Measurements from ENCODE around the gene IL13RA1.
"Not testable (repeated sequence)": the region's sequence is repeated elsewhere in the genome, so short reads cannot be mapped to it uniquely, and the experiment has no call there.

Gene IL13RA1

DNA sequence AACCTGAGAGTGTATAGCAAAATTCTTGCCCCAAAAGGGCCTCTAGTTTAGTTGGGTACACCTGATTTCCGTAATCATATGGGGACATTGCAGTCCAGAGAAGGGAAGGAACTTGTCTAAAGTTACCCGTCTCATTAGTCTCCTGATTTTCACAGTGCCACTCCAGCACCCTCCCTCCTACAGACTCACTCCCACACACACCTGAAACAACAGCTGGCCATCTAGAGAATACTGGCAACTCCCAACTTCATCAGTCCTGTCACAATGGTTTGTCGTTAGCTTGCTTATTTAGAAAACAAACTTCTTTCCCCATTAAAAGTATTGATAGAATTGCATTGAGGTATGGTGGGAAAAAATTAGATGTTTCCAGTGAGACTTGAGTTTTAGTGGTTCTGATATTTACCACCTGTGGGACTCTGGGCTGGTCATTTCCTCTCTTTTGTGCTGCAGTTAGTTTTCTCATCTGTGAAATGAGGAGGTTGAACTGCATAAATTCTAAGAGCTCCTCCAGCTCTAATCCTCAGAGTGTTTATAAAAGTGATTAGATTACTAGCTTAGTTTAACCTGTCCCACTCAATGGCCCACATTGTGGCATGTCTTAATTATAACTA lies 1.7 kb downstream of the IL13RA1 start:
- DNase-seq = no peak

DNA sequence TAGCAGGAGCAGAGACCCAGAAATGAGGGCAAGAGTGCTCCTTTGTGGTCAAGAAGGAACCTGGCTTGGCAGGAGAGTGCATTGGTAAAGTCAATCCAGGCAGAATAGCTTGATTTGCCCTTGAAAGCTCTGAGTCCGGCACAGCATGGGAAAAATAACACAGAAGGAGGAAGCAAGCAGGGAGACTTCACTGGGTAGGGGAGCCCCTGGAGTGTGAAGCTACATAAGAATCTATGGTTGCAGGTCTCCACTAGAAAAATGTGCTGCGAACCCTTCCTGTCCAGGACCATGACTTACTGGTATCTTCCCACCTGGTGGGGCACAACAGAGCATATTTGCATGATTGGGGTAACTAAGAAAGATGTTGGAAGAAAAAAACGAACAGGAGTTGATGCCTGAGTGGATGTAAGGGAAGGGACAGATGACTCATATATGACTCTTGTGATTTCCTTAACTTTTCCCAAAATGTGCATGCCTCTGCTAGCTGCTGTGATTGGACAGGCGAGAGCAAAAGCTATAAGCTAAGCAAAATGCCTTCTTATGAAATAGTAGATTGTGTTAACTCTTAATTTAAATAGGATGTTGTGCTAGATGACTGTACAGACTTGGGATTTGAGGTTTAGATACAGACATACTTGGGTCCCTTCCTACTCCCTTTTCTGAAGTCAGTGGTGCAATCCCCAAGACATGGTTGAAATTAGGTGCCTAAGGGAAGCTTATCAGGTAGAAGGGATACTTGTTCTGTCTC lies 3.3 kb downstream of the IL13RA1 start:
- DNase-seq = peak; percentile 74

DNA sequence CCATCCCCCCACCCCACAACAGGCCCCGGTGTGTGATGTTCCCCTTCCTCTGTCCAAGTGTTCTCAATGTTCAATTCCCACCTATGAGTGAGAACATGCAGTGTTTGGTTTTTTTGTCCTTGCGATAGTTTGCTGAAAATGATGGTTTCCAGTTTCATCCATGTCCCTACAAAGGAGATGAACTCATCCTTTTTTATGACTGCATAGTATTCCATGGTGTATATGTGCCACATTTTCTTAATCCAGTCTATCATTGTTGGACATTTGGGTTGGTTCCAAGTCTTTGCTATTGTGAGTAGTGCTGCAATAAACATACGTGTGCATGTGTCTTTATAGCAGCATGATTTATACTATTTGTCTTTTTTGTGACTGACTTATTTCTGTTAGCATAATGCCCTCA lies 5.1 kb downstream of the IL13RA1 start:
- DNase-seq = not testable (repeated sequence)

DNA sequence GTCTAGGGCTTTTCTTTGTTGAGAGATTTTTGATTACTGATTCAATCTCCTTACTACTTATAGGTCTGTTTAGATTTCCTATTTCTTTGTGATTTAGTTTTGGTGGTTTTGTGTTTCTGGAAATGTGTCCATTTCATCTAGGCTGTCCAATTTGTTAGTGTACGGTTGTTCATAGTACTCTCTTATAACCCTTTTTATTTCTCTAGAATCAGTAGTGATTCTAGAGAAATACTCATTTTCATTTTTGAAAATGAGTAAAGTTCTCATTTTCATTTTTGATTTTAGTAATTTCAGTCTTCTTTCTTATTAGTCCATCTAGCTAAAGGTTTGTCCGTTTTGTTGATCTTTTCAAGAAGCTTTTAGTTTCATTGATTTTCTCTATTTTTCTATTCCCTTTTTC lies 7.5 kb downstream of the IL13RA1 start:
- DNase-seq = no peak

- peak; percentile 38 for DNase-seq
Measured at GRCh38 chrX:118736394-118737010, 9.1 kb downstream of the IL13RA1 start.

GRCh38 chrX:118739577-118739976 lies 12.2 kb downstream of the IL13RA1 start:
- no peak for DNase-seq

GRCh38 chrX:118740276-118740889 lies 13.0 kb downstream of the IL13RA1 start:
- DNase-seq = no peak

DNA sequence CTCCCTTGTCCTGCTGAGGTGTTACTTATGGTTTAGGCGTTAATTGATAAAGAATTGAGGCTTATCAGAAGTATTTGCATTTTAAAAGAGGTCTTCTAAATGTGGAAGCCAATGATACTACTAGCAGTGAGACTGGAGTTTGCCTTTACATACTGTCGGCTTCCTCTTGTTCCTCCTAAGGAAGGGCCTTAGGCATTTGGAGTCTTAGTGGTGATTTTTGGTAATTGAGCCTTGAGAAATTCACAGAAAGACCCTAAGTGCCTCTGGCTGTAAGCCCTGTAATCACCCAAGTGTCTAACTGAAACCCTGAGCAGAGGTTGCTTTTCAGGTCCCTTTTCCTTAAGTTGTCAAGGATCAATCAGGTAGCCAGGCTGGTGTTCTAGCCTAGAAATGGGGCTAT lies 14.8 kb downstream of the IL13RA1 start:
- no peak for DNase-seq

DNA sequence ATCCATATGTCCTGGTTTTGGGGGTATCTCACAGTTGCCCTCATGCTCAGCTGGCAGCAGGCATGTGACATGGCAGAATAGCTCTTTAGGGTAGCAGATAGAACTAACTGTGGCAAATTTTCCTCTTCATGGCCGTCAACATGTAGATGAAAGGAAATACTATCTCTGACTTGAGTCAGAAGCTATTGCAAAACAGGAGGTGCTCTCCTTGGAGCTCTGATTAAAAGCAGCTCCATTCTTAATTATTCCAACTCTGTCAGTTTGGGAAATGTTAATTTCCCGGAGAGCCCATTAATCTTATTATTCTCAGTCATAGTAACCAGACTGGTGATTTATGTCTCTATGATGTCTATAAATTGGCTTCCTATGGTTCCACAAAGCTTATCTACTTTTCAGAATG lies 18.2 kb downstream of the IL13RA1 start:
- DNase-seq = no peak

GRCh38 chrX:118751950-118752783 lies 24.8 kb downstream of the IL13RA1 start:
- DNase-seq = peak; percentile 75

- no peak for DNase-seq
Measured at GRCh38 chrX:118755633-118756032, 28.2 kb downstream of the IL13RA1 start.

- DNase-seq = peak; percentile 58
Measured at GRCh38 chrX:118756101-118756500, 28.7 kb downstream of the IL13RA1 start.

DNA sequence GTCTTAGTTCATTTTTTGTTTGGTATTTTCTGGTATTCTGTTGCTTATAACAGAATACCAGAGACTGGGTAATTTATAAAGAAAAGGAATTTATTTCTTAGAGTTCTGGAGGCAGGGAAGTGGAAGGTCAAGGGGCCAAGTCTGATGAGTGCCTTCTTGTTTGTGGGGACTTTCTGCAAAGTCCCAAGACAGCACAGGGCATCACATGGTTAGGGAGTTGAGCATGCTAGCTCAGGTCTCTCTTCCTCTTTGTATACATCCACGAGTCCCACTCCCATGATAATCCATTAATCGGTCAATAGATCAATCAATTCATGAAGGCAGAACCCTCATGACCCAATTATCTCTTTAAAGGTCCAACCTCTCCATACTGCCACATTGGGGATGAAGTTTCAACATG lies 31.1 kb downstream of the IL13RA1 start:
- DNase-seq = peak; percentile 17

GRCh38 chrX:118760025-118760424 lies 32.6 kb downstream of the IL13RA1 start:
- DNase-seq = no peak

DNA sequence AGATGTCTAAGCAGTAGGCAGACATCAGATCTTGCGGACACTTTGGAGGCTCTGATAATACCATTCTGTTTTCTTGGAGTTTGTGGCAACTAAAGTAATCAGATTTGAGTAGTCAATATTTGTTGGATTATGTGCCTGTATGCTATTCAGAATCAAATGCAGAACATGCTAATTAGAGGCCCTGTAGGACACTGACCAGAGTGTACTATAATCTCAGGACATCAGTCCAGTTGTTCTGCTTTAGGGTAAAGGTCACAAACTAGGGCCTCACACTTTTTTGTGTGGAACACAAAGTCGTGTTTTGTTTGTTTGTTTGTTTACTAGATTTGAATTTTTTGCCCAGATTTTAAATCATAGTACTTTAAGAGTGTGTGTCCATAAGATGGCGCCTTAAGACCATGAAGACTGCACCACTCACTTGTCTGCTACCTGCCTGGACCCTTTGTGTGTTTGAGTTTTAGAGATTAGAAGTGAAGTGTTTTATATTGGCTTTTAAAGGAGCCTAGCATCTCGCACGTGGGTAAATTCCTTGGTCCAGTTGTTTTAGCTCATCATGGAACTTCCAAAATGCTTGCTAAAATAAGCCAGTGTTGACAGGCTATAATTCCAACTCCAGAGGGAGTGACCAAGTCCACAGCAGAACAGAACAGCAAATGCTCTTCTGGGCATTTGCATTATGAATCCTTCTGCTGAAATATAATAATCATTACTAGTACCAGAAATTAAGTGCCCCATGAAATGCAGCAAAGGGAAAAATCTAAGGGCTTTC lies 34.7 kb downstream of the IL13RA1 start:
- no peak for DNase-seq

DNA sequence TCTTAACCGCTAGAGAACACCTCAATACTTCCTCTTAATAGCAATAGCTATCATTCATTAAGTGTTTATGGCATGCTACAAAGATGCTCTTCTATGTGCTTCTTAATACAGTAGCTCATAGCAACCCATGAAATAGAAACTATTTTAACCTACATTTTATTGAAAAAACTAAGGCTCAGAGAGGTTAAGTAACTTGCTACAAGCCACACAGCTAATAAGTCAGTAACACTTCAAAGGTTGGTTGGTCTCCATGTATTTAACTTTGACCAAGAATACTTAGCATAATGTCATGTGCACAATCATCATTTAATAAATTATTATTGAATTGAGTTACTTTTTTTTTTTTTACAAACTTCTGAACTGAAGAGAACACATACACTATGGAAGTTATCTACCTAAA lies 36.1 kb downstream of the IL13RA1 start:
- no peak for DNase-seq

GRCh38 chrX:118764122-118764521 lies 36.7 kb downstream of the IL13RA1 start:
- no peak for DNase-seq

DNA sequence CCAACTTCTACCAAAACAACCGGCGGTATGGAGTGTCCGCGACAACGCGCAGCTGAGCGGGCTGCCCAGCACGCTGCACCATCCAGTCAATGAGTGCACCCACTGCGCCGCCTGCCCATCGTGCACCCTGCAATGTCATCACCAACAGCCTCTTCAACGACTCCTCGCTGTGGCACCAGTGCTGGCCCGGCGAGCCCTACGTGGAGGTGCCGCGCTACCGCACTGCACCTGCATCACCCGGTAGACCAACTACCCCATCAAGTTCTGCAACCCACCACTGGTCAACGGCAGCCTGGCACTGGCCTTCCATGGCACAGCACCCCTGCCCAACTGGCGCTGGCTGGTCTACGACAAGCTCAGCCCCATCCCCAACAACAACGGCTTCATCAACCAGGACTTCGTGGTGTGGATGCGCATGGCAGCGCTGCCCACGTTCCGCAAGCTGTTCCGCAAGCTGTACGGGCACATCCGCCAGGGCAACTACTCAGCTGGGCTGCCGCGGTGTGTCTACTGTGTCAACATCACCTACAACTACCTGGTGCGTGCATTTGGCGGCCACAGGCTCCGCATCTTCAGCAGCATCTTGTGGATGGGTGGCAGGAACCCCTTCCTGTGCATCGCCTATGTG lies 42.8 kb downstream of the IL13RA1 start:
- no peak for DNase-seq

GRCh38 chrX:118772051-118772450 lies 44.6 kb downstream of the IL13RA1 start:
- no peak for DNase-seq

- no peak for DNase-seq
Measured at GRCh38 chrX:118773782-118774181, 46.4 kb downstream of the IL13RA1 start.

- DNase-seq = no peak
Measured at GRCh38 chrX:118779581-118779980, 52.2 kb downstream of the IL13RA1 start.

DNA sequence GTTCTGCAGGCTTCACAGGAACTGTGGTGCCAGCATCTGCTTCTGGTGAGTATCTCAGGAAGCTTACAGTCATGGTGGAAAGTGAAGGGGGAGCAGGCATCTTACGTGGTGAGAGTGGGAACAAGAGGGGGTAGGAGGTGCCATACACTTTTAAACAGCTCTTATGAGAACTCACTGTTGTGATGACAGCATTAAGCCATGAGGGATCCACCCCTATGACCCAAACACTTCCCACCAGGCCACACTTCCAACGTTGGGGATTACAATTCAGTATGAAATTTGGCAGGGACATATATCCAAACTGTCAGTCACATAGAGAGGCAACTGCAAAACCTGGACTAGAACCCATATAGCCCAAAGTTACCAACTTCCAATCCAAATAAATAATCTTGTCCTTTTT lies 53.1 kb downstream of the IL13RA1 start:
- DNase-seq = no peak

Data from inflammatory macrophage treated with lipopolysaccharide for 4 hours (primary cell).